ENCODE results near the gene TLL2. TPM values are rescaled to one million over a fixed set of nuclear protein-coding genes. Genes with fewer than 3 reads are reported as not detected.

TLL2 gene
- total and polyA plus RNA-seq, 2 experiments from 2014 or later: 2.6 to 3.0 TPM

DNA sequence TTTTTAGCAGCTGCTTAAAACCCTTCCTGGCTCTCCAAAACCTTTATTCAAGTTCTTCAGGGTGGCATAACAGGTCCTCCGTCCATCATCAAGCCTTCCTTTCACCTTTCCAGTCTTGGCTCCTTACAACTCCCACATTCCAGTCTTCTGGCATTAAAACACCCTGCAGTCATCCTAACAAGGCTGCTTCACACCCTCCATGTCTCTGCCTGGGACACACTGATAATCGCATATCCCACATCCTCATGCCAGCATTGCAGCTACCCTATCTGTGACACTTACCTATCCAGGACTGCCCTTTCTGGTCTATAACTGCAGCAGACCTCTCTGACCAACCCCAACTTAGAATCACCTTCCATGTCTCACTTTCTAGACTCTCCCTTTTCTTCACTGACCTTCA is 2.6 kb upstream of the TLL2 start (continued):
- TF ChIP-seq, protein P1, sequence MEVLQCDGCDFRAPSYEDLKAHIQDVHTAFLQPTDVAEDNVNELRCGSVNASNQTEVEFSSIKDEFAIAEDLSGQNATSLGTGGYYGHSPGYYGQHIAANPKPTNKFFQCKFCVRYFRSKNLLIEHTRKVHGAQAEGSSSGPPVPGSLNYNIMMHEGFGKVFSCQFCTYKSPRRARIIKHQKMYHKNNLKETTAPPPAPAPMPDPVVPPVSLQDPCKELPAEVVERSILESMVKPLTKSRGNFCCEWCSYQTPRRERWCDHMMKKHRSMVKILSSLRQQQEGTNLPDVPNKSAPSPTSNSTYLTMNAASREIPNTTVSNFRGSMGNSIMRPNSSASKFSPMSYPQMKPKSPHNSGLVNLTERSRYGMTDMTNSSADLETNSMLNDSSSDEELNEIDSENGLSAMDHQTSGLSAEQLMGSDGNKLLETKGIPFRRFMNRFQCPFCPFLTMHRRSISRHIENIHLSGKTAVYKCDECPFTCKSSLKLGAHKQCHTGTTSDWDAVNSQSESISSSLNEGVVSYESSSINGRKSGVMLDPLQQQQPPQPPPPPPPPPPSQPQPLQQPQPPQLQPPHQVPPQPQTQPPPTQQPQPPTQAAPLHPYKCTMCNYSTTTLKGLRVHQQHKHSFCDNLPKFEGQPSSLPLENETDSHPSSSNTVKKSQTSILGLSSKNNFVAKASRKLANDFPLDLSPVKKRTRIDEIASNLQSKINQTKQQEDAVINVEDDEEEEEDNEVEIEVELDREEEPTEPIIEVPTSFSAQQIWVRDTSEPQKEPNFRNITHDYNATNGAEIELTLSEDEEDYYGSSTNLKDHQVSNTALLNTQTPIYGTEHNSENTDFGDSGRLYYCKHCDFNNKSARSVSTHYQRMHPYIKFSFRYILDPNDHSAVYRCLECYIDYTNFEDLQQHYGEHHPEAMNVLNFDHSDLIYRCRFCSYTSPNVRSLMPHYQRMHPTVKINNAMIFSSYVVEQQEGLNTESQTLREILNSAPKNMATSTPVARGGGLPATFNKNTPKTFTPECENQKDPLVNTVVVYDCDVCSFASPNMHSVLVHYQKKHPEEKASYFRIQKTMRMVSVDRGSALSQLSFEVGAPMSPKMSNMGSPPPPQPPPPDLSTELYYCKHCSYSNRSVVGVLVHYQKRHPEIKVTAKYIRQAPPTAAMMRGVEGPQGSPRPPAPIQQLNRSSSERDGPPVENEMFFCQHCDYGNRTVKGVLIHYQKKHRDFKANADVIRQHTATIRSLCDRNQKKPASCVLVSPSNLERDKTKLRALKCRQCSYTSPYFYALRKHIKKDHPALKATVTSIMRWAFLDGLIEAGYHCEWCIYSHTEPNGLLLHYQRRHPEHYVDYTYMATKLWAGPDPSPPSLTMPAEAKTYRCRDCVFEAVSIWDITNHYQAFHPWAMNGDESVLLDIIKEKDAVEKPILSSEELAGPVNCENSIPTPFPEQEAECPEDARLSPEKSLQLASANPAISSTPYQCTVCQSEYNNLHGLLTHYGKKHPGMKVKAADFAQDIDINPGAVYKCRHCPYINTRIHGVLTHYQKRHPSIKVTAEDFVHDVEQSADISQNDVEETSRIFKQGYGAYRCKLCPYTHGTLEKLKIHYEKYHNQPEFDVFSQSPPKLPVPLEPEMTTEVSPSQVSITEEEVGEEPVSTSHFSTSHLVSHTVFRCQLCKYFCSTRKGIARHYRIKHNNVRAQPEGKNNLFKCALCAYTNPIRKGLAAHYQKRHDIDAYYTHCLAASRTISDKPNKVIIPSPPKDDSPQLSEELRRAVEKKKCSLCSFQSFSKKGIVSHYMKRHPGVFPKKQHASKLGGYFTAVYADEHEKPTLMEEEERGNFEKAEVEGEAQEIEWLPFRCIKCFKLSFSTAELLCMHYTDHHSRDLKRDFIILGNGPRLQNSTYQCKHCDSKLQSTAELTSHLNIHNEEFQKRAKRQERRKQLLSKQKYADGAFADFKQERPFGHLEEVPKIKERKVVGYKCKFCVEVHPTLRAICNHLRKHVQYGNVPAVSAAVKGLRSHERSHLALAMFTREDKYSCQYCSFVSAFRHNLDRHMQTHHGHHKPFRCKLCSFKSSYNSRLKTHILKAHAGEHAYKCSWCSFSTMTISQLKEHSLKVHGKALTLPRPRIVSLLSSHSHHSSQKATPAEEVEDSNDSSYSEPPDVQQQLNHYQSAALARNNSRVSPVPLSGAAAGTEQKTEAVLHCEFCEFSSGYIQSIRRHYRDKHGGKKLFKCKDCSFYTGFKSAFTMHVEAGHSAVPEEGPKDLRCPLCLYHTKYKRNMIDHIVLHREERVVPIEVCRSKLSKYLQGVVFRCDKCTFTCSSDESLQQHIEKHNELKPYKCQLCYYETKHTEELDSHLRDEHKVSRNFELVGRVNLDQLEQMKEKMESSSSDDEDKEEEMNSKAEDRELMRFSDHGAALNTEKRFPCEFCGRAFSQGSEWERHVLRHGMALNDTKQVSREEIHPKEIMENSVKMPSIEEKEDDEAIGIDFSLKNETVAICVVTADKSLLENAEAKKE (CRISPR knock-in tag; IDR thresholded peaks at IDR 0.05): no peak
- no peak for TF ChIP-seq NANOG (IDR thresholded peaks at IDR 0.05; ENCODE audit: borderline replicate concordance)

DNA sequence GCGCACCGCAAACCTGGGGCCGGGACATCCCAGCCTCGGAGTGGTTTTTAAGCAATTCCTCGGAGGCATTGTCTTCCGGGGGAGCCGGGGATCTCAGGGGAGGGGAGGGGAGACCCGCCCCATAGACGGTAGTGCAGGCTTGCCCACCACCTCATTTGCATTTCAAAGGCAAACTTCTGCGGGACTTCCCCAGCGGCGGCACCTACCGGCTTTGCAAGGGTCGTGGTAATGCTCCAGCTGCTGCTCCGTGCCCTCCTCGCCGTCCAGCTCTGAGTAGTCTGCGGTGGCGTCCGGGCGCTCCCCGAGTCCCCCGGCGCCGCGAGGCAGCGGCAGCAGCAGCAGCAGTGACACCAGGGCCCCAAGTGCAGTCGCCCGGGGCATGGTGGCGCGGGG is 425 bp downstream of the TLL2 start:
- Mint-ChIP-seq H3K4me3 (peak overlapping the region; percentile 84), H3K36me3 (ENCODE audit: low read depth) (no peaks in the 10 kb centered on the region; the same call in 2 of the 3 replicates), H3K4me1 (peaks cover 41% of the 10 kb centered on the region), H3K27me3 (ENCODE audit: insufficient read depth, low read depth, poor library complexity) (peaks cover 39% of the 10 kb centered on the region), H3K27ac (no peak overlapping the region), H3K9me3 (no peaks in the 10 kb centered on the region; the same call in 2 of the 3 replicates)
- ATAC-seq: peak; percentile 23
- Histone ChIP-seq H3K27ac (ENCODE audit: low read depth) (no peak overlapping the region), H3F3A (replicated peaks; ENCODE audit: low read depth) (no peaks in the 10 kb centered on the region), H3K79me2 (replicated peaks; ENCODE audit: insufficient read depth) (no peaks in the 10 kb centered on the region), H2AFZ (peak overlapping the region; percentile 84), H3K9me2 (ENCODE audit: insufficient read depth) (no peaks in the 10 kb centered on the region), H3K4me3 (peak overlapping the region; percentile 77), H3K4me2 (peak overlapping the region; percentile 94), H3K36me3 (ENCODE audit: insufficient read depth) (no peaks in the 10 kb centered on the region), H3K27me3 (ENCODE audit: insufficient read depth) (peaks cover 55% of the 10 kb centered on the region), H3K4me1 (ENCODE audit: insufficient read depth) (peaks cover 29% of the 10 kb centered on the region), H4K20me1 (replicated peaks; ENCODE audit: insufficient read depth) (peaks cover 12% of the 10 kb centered on the region)
- TF ChIP-seq EZH2phosphoT487 (IDR thresholded peaks at IDR 0.05; ENCODE audit: unreplicated experiment) (no peak), REST (IDR thresholded peaks at IDR 0.05; ENCODE audit: unreplicated experiment) (no peak), JUNB (IDR thresholded peaks at IDR 0.05; ENCODE audit: unreplicated experiment) (no peak)
- TF ChIP-seq, protein P2, sequence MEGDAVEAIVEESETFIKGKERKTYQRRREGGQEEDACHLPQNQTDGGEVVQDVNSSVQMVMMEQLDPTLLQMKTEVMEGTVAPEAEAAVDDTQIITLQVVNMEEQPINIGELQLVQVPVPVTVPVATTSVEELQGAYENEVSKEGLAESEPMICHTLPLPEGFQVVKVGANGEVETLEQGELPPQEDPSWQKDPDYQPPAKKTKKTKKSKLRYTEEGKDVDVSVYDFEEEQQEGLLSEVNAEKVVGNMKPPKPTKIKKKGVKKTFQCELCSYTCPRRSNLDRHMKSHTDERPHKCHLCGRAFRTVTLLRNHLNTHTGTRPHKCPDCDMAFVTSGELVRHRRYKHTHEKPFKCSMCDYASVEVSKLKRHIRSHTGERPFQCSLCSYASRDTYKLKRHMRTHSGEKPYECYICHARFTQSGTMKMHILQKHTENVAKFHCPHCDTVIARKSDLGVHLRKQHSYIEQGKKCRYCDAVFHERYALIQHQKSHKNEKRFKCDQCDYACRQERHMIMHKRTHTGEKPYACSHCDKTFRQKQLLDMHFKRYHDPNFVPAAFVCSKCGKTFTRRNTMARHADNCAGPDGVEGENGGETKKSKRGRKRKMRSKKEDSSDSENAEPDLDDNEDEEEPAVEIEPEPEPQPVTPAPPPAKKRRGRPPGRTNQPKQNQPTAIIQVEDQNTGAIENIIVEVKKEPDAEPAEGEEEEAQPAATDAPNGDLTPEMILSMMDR (conservative IDR thresholded peaks at IDR 0.05; ENCODE audit: low read depth in 2 of 2): no peak
- TF ChIP-seq, protein P3, sequence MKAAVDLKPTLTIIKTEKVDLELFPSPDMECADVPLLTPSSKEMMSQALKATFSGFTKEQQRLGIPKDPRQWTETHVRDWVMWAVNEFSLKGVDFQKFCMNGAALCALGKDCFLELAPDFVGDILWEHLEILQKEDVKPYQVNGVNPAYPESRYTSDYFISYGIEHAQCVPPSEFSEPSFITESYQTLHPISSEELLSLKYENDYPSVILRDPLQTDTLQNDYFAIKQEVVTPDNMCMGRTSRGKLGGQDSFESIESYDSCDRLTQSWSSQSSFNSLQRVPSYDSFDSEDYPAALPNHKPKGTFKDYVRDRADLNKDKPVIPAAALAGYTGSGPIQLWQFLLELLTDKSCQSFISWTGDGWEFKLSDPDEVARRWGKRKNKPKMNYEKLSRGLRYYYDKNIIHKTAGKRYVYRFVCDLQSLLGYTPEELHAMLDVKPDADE (IDR thresholded peaks at IDR 0.05): no peak
- DNase-seq (ENCODE audit: low spot score): peak; percentile 64
